Body of pancreas (tissue), 4 donors: ENCODE results near the gene CNTN2.

Source experiments
- CTCF ChIP-seq, 7 experiments: fragments of 450-650 bp in 4 of 7; fragments of 200-600 bp in 3 of 7; sonication (generic) in 3 of 7; IDR thresholded peaks; one replicate each; pipeline ENCODE4 v1.5.1; 2016 to 2019; ENCODE audit warnings: antibody characterized with exemption in 7 of 7
- POLR2A ChIP-seq, 3 donors: fragments of 450-650 bp; IDR thresholded peaks; one replicate each; pipeline ENCODE4 v1.6.1; 2016; ENCODE audit warnings: antibody characterized with exemption in 3 of 3, mild to moderate bottlenecking in 2 of 3

GRCh38 chr1:205065666-205066065 lies 22.7 kb downstream of the CNTN2 start:
- no peak for TF ChIP-seq CTCF (IDR thresholded peaks at IDR 0.05)
- TF ChIP-seq POLR2A (IDR thresholded peaks at IDR 0.05): no peak
